ENCODE data around the gene SLC44A5. TPM values are rescaled to one million over a fixed set of nuclear protein-coding genes. Genes with fewer than 3 reads are reported as not detected.
"Not testable (repeated sequence)": the region's sequence is repeated elsewhere in the genome, so short reads cannot be mapped to it uniquely, and the experiment has no call there.

SLC44A5 gene
- total RNA-seq, 1 donor from 2014 or later: 1.7 TPM

DNA sequence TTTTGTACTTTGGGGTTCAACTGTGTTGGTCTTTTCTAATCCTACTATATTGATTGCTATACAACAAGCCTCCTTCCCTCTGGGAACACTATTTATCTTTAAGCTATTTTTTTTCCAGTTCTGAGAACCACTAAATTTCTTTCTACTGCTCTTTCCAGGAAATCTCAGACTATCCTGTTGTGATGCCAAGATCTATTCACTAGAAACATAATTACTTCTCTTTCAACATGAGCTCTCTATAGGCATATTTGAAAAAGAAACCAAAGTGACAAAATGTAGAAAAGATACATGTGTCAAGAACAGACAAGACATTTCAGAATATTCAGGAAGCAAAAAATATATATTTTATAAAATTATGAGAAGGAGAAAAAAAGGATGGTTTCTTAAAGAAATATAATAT lies 82.9 kb downstream of the SLC44A5 start:
- no peak for DNase-seq (ENCODE audit: extremely low read depth, low read depth, low spot score)

- DNase-seq (ENCODE audit: extremely low read depth, low read depth, low spot score): no peak
Observed at GRCh38 chr1:75522389-75522788, 88.5 kb downstream of the SLC44A5 start.

- no peak for DNase-seq (ENCODE audit: extremely low read depth, low read depth, low spot score)
Observed at GRCh38 chr1:75521658-75522057, 89.3 kb downstream of the SLC44A5 start.

DNA sequence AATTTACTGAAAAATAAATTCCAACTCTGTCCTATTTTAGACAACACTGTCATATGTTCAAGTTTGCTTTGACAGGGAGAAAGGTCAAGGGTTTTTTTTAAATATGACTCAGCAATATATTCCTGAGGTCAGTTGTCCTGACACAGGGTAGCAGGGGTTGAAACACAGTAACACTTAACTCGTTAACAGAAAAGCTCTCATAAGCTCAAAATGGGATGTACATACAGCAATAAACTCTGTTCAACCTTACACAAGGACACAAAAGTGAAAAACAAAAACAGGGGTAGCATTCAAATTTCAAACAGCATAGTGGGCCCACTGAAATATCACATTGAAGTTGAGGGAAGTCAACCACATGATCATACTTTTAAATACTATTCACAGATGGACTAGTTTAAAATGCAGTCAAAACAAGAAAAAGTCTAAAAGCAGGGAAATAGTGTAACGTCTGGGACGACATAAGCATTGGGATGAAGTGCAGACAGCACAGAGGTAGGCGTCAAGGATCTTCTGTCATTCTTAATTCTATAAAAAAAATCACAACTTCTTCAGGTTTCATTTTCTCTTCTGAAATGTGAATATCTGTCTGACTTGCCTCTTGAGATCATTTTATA lies 89.9 kb downstream of the SLC44A5 start:
- DNase-seq (ENCODE audit: extremely low read depth, low read depth, low spot score): no peak

DNA sequence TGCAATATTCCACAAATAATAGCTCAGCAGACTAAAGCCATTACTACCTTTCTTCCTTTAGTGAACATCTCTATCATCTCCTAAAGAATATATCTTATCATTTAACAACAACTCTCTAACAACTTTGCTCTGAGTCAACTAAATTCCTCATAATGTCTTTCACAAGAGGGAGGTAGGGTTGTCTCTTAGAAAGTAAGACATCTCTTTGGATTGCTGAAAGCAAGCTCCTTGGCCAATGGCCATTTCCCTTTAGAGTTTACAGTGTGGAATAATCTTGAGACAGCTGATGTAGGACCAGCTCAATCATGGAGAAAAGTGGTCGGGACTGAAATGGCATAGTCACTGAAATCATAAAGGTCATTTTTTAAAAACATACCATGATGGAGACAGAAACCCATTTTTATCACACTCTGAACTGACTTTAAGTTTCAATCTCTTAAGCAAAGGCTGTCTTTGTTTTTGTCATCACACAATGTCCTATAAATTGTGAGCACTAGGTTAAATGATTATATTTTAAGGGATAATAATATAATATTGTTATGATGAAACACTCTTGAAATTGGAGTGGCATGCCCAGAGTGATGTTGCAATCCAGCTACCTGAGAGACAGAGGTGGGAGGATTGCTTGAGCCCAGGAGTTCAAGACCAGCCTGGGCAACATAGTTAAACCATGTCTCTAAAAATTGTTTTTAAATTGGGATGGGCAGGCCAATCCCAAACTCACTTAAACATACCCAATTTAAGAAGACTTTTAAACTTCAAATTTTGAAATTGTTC lies 91.1 kb downstream of the SLC44A5 start:
- no peak for DNase-seq (ENCODE audit: extremely low read depth, low read depth, low spot score)

GRCh38 chr1:75518686-75519085 lies 92.2 kb downstream of the SLC44A5 start:
- DNase-seq (ENCODE audit: extremely low read depth, low read depth, low spot score): no peak

GRCh38 chr1:75514270-75514669 lies 96.6 kb downstream of the SLC44A5 start:
- DNase-seq (ENCODE audit: extremely low read depth, low read depth, low spot score): no peak

DNA sequence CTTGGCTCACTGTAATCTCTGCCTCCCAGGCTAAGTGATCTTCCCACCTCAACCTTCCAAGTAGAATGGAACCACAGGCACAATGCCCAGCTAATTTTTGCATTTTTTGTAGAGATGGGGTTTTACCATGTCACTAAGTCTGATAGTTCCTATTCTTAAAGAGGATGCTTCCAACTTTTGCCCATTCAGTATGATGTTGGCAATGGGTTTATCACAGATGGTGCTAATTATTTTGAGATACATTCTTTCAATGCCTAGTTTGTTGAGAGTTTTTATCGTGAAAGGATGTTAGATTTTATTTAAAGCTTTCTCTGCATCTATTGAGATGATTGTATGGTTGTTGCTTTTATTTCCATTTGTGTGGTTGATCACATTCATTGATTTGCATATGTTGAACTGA lies 103.9 kb downstream of the SLC44A5 start:
- no peak for DNase-seq (ENCODE audit: extremely low read depth, low read depth, low spot score)

GRCh38 chr1:75503221-75503974 lies 107.5 kb downstream of the SLC44A5 start:
- no peak for DNase-seq (ENCODE audit: extremely low read depth, low read depth, low spot score)

GRCh38 chr1:75502776-75503175 lies 108.1 kb downstream of the SLC44A5 start:
- DNase-seq (ENCODE audit: extremely low read depth, low read depth, low spot score): peak; percentile 76

DNA sequence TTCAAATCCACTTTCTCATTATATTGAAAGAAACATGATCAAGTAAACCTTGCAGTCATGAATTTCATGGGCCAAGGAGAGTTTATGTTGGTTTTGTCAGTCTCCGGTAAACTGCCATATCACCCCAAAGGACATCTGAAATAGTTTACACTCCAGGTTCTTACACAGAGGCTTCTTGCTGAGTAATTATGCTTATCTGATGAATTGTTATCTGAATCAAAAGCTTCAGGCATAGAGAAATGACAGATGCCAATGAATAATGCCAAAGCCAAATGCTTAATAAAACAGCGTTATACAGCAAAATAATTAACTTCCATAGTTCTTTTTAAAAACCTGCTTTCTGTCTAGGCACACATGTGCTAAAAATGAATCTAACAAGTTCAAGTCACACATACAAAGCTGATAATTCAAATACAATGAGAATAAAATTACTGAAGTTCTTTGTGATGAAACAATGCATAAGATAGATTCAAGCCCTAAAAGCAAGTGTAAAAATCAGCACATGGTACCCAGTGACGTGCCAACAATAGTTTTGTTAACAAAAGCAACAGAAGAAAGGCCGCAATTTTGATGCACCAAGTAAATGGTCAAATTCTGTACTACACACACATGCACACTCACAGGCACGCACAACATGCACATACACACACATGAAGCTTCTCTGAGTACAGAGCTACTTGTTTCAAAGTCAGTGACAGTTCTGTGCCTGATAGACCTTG lies 109.2 kb downstream of the SLC44A5 start:
- DNase-seq (ENCODE audit: extremely low read depth, low read depth, low spot score): no peak

- DNase-seq (ENCODE audit: extremely low read depth, low read depth, low spot score): no peak
Observed at GRCh38 chr1:75492011-75492410, 118.9 kb downstream of the SLC44A5 start.

DNA sequence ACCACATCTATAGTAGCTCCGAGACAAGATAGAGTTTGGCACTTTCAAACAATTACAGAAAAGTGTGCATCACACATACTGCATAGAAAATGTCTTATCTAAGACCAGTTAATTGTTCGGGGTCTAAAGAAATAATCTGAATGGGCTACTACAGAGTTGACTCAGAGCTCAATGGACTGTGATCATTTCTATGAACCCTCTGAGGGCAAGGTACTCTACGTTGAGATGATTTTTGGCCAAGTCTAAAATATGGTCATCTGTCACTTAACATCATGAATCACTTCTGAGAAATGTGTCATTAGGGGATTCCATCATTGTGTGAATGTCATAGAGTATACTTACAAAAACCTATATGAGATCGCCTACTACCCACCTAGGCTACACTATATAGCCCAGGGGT lies 123.5 kb downstream of the SLC44A5 start:
- DNase-seq (ENCODE audit: extremely low read depth, low read depth, low spot score): no peak

DNA sequence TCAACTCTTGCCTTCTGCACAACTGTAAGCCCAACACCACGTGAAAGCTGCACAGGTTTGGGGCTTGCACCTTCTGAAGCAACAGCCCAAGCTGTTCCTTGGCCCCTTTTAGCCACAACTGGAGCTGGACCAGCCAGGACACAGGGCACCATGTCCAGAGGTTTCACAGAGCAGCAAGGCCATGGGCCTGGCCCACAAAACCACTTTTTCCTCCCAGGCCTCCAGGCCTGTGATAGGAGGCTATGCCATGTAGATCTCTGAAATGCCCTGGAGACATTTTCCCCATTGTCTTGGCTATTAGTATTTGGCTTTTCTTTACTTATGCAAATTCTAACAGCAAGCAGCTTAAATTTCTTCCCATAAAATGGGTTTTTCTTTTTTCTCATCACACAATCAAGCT lies 126.1 kb downstream of the SLC44A5 start:
- DNase-seq (ENCODE audit: extremely low read depth, low read depth, low spot score): no peak

- peak; percentile 37 for DNase-seq (ENCODE audit: extremely low read depth, low read depth, low spot score)
Observed at GRCh38 chr1:75482951-75483350, 128.0 kb downstream of the SLC44A5 start.

- DNase-seq (ENCODE audit: extremely low read depth, low read depth, low spot score): not testable (repeated sequence)
Observed at GRCh38 chr1:75476486-75476885, 134.4 kb downstream of the SLC44A5 start.

- no peak for DNase-seq (ENCODE audit: extremely low read depth, low read depth, low spot score)
Observed at GRCh38 chr1:75475696-75476095, 135.2 kb downstream of the SLC44A5 start.

- peak; percentile 29 for DNase-seq (ENCODE audit: extremely low read depth, low read depth, low spot score)
Observed at GRCh38 chr1:75472971-75473603, 137.8 kb downstream of the SLC44A5 start.

DNA sequence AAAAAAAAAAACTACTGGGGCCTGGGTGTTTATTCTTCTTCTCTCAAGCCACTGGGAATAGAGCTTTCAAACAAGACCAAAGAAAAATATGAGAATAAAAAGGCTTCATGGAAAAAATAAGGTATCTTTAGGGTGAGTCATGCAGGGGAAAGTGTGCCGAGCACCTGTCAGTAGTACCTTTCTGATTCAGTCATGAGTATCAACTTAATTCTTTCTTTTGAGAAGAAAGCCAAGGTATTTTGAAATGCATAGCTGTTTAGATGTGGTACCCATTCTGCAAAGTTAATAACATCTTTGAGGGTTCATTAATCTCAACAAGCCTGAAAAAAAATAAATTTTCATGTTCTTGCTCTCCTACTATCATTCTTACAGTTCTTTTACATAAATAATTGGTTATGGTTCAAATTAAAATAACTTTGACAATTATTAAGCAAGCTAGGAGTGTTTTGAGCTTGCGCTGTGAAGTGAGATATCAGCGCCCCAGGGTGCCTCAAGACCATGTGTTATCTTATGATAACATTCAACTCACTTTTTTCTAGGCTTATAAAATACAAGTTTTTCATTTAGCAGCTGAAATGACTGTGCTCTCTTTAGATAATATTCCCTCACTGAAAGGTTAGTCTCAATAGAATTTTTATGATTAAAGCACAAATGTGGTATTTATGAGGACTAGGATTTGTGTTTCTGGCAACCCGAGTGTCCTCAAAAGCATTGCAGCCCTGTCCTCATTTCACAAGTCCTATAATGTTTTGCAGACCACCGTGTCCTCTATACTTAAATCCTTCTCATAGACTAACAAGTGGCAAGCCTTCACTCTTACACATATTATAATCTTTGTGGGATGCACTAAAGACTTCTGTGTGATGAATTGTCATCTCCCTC lies 138.6 kb downstream of the SLC44A5 start:
- no peak for DNase-seq (ENCODE audit: extremely low read depth, low read depth, low spot score)

- no peak for DNase-seq (ENCODE audit: extremely low read depth, low read depth, low spot score)
Observed at GRCh38 chr1:75471252-75471651, 139.7 kb downstream of the SLC44A5 start.
